ENCODE results near the gene CFAP299.

GRCh38 chr4:80362578-80363181 lies 27.1 kb downstream of the CFAP299 start:
- TF ChIP-seq CTCF (IDR thresholded peaks at IDR 0.05) = no peak
- no peak for TF ChIP-seq POLR2A (IDR thresholded peaks at IDR 0.05)
